ENCODE data around the gene PSMB1.

- TF ChIP-seq XRCC4 (IDR thresholded peaks at IDR 0.05; ENCODE audit: extremely low read depth, insufficient read depth, insufficient read length) (no peak), TAF1 (IDR thresholded peaks at IDR 0.05; ENCODE audit: control insufficient read depth, extremely low read depth, insufficient read depth, low read length, severe bottlenecking) (no peak), ELK1 (CRISPR knock-in tag; IDR thresholded peaks at IDR 0.05) (no peak), SNRNP70 (optimal IDR thresholded peaks at IDR 0.05; ENCODE audit: low read depth, low read length) (no peak), ZC3H11A (IDR thresholded peaks at IDR 0.05; ENCODE audit: low read depth, low read length) (no peak), FOXA3 (CRISPR knock-in tag; conservative IDR thresholded peaks at IDR 0.05 in 1 of 2, IDR thresholded peaks at IDR 0.05 in 1 of 2) (no peak), ATF2 (CRISPR knock-in tag; IDR thresholded peaks at IDR 0.05) (no peak), BCOR (IDR thresholded peaks at IDR 0.05) (no peak), ZNF212 (CRISPR knock-in tag; IDR thresholded peaks at IDR 0.05) (no peak), TEAD4 (IDR thresholded peaks at IDR 0.05; ENCODE audit: low read length) (no peak), TEAD4 (CRISPR knock-in tag; IDR thresholded peaks at IDR 0.05; ENCODE audit: borderline replicate concordance) (no peak), CTCF (IDR thresholded peaks at IDR 0.05 in 2 of 3, conservative IDR thresholded peaks at IDR 0.05 in 1 of 3; ENCODE audit: insufficient read depth in 2 of 3, low read depth in 1 of 3, low read length in 3 of 3) (no peak), MTA2 (IDR thresholded peaks at IDR 0.05; ENCODE audit: low read depth) (no peak), MLLT1 (IDR thresholded peaks at IDR 0.05) (no peak)
- TF ChIP-seq, protein P1, sequence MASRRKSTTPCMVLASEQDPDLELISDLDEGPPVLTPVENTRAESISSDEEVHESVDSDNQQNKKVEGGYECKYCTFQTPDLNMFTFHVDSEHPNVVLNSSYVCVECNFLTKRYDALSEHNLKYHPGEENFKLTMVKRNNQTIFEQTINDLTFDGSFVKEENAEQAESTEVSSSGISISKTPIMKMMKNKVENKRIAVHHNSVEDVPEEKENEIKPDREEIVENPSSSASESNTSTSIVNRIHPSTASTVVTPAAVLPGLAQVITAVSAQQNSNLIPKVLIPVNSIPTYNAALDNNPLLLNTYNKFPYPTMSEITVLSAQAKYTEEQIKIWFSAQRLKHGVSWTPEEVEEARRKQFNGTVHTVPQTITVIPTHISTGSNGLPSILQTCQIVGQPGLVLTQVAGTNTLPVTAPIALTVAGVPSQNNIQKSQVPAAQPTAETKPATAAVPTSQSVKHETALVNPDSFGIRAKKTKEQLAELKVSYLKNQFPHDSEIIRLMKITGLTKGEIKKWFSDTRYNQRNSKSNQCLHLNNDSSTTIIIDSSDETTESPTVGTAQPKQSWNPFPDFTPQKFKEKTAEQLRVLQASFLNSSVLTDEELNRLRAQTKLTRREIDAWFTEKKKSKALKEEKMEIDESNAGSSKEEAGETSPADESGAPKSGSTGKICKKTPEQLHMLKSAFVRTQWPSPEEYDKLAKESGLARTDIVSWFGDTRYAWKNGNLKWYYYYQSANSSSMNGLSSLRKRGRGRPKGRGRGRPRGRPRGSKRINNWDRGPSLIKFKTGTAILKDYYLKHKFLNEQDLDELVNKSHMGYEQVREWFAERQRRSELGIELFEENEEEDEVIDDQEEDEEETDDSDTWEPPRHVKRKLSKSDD (conservative IDR thresholded peaks at IDR 0.05; ENCODE audit: low read length) = no peak
Observed at GRCh38 chr6:170514908-170515307, 38.2 kb downstream of the PSMB1 start.

All from K562 (cell line).